ENCODE measurements around the gene C10orf90. TPM values are rescaled to one million over a fixed set of nuclear protein-coding genes. Genes with fewer than 3 reads are reported as not detected.

C10orf90 gene
- total and polyA plus RNA-seq, 2 of the 8 experiments (the other 6 are each of a cell fraction or from before 2014, with no cell fraction given), result 0.21 TPM; not detected in 1

DNA sequence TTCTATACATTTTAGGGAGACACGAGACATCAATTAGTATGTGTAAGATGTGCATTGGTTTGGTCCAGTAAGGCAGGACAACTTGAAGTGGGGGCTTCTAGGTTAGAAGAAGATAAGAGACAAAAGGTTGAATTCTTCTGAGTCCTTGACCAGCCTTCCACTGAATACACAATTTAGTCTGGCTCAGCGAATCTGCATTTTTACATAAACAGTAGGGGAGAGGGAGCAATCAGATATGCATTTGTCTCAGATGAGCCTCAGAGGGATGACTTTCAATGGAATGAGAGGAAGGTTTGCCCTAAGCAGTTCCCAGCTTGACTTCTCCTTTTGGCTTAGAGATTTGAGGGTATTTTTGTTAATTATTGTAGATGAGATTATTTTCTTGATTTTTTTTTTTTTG, 20.0 kb upstream of the C10orf90 start:
- Histone ChIP-seq H3K14ac (ENCODE audit: insufficient read length) (no peak overlapping the region), H3K4me2 (ENCODE audit: insufficient read depth in 1 of 2, low read depth in 2 of 2, low read length in 2 of 2) (no peak overlapping the region), H3K79me2 (ENCODE audit: control insufficient read depth in 1 of 2, insufficient read depth in 2 of 2, low read length in 2 of 2) (no peaks in the 10 kb centered on the region), H3K23ac (ENCODE audit: insufficient read length) (no peak overlapping the region), H2AFZ (ENCODE audit: low read length) (no peak overlapping the region), H3K4ac (replicated peaks; ENCODE audit: insufficient read length, low read depth, low read length) (no peak overlapping the region), H3K56ac (replicated peaks; ENCODE audit: insufficient read length, low read depth, low read length) (no peak overlapping the region), H2BK12ac (ENCODE audit: low read depth, low read length) (no peak overlapping the region), H3K27ac (ENCODE audit: low read depth, low read length) (no peak overlapping the region), H2BK15ac (ENCODE audit: low read length) (no peak overlapping the region), H3K23me2 (ENCODE audit: low read depth, low read length) (no peaks in the 10 kb centered on the region; the same call in 1 of the 2 replicates), H4K8ac (ENCODE audit: extremely low read depth, insufficient read depth, low read length) (no peak overlapping the region), H3K4me1 (replicated peaks in 1 of 4; ENCODE audit: control insufficient read depth in 3 of 4, insufficient read depth in 4 of 4, low read length in 3 of 4) (peaks cover 0 to 10% (median 4%) of the 10 kb centered on the region in 4 experiments; a peak in 4 of 7 replicates), H3K18ac (ENCODE audit: extremely low read depth, low read length) (no peak overlapping the region), H4K91ac (replicated peaks; ENCODE audit: insufficient read length, low read length) (no peak overlapping the region), H2AK5ac (ENCODE audit: low read depth, low read length) (no peak overlapping the region), H3K9ac (replicated peaks in 1 of 4; ENCODE audit: extremely low read depth in 1 of 4, low read depth in 3 of 4, low read length in 3 of 4) (no peak overlapping the region), H2BK20ac (ENCODE audit: low read length) (no peak overlapping the region), H2BK120ac (replicated peaks; ENCODE audit: low read depth, low read length) (no peak overlapping the region), H3K9me3 (ENCODE audit: insufficient read depth in 2 of 2, low read depth in 1 of 2, low read length in 1 of 2) (peaks cover 3 to 6% of the 10 kb centered on the region in 2 experiments; a peak in 3 of 4 replicates), H2BK5ac (ENCODE audit: low read depth, low read length) (no peak overlapping the region), H3K79me1 (ENCODE audit: low read depth, low read length) (no peaks in the 10 kb centered on the region), H4K5ac (ENCODE audit: insufficient read length, low read depth, low read length) (no peak overlapping the region), H3K4me3 (ENCODE audit: extremely low read depth in 1 of 4, insufficient read depth in 2 of 4, low read depth in 3 of 4, low read length in 4 of 4) (no peak overlapping the region), H3K27me3 (replicated peaks in 1 of 4; ENCODE audit: control insufficient read depth in 3 of 4, extremely low read depth in 1 of 4, insufficient read depth in 3 of 4, low read length in 3 of 4) (no peaks in the 10 kb centered on the region), H3K36me3 (ENCODE audit: control insufficient read depth in 2 of 4, insufficient read depth in 4 of 4, low read length in 3 of 4) (no peaks in the 10 kb centered on the region), H4K20me1 (replicated peaks in 1 of 2; ENCODE audit: control insufficient read depth in 1 of 2, insufficient read depth in 2 of 2, low read length in 2 of 2) (no peaks in the 10 kb centered on the region)
- ChIA-PET CTCF (ENCODE audit: partially characterized antibody) (no interaction called here), POLR2A (ENCODE audit: partially characterized antibody) (no interaction called here)
- WGBS, 2 experiments (ENCODE audit: extremely low coverage in 1 of 2, insufficient coverage in 1 of 2, insufficient read length in 1 of 2, insufficient replicate concordance in 2 of 2, low coverage in 1 of 2, low lambda C conversion rate in 2 of 2, missing lambda C conversion rate in 1 of 2), result 58% methylated on average over 2 of the region's 2 CpGs; no CpG with 5 or more reads in 1 of the 2 experiments
- FAIRE-seq (no peak), DNase-seq (ENCODE audit: low read depth in 1 of 2, low spot score in 2 of 2) (peak in 1 of 2 experiments; percentile 7)
- TF ChIP-seq CEBPB (IDR thresholded peaks at IDR 0.05; ENCODE audit: low read depth, low read length) (no peak), CBX8 (IDR thresholded peaks at IDR 0.05; ENCODE audit: borderline replicate concordance, low read depth, low read length) (no peak), RNF2 (IDR thresholded peaks at IDR 0.05; ENCODE audit: borderline replicate concordance, low read depth, low read length, missing control alignments, poor library complexity, severe bottlenecking) (no peak), SIN3A (conservative IDR thresholded peaks at IDR 0.05 in 1 of 2, IDR thresholded peaks at IDR 0.05 in 1 of 2; ENCODE audit: low read depth in 1 of 2, low read length in 2 of 2) (no peak), SAP30 (IDR thresholded peaks at IDR 0.05; ENCODE audit: insufficient read depth, insufficient replicate concordance, low read length) (no peak)

All from H1 (cell line).